ENCODE measurements around the gene ZEB2.

DNA sequence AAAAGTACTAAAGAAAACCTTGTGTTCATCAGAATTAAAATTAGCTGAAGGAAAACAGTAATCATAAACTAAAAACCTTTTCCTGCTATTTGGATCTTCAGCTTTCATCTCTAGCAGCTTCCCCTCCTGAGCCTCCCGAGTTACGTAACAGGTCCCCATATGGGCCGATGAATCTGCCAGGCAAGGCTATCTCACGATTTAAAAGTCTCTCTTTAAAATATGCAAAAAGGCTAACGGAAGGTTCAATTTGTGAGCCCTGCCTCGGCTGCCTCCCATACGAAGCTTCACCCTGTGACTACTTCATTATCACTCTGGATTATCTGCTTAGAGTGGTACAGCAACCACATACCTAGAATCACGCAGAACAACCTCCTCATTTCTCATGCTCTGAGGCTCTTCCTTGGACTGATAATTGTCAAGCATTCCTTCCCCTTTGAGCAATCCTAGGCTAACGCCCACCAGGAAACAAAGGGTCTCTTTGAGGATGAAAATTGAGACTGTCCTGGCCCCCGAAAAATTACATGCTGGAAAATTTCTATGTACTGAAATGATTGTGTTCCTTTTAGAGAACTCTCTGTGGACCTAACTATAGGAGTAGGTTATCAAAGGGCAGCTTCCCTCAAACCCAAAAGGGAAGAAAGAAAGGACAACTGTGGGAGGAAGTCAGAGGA, 147.4 kb downstream of the ZEB2 start:
- TF ChIP-seq, protein P1, sequence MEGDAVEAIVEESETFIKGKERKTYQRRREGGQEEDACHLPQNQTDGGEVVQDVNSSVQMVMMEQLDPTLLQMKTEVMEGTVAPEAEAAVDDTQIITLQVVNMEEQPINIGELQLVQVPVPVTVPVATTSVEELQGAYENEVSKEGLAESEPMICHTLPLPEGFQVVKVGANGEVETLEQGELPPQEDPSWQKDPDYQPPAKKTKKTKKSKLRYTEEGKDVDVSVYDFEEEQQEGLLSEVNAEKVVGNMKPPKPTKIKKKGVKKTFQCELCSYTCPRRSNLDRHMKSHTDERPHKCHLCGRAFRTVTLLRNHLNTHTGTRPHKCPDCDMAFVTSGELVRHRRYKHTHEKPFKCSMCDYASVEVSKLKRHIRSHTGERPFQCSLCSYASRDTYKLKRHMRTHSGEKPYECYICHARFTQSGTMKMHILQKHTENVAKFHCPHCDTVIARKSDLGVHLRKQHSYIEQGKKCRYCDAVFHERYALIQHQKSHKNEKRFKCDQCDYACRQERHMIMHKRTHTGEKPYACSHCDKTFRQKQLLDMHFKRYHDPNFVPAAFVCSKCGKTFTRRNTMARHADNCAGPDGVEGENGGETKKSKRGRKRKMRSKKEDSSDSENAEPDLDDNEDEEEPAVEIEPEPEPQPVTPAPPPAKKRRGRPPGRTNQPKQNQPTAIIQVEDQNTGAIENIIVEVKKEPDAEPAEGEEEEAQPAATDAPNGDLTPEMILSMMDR (conservative IDR thresholded peaks at IDR 0.05; ENCODE audit: low read length) = no peak
- no peak for TF ChIP-seq EZH2phosphoT487 (IDR thresholded peaks at IDR 0.05; ENCODE audit: borderline replicate concordance)

Measured in Loucy (cell line).